Liver (tissue), 9 donors: Measurements from ENCODE around the gene DIPK1C. TPM values are rescaled to one million over a fixed set of nuclear protein-coding genes. Genes with fewer than 3 reads are reported as not detected.

Experiments used
- DNase-seq: peaks from one replicate; pipeline ENCODE4 v3.0.0-alpha.2; 2017; ENCODE audit warnings: low spot score
- H3K27ac ChIP-seq, 2 donors: one replicate each; pipeline ENCODE4 v1.7.0; 2013; ENCODE audit warnings: inconsistent platforms in 2 of 2, low read length in 2 of 2, control low read depth in 1 of 2, low read depth in 1 of 2, mild to moderate bottlenecking in 1 of 2
- H3K27me3 ChIP-seq, 4 donors: one replicate each; pipeline versions ENCODE4 v1.6.1 to v1.7.0; 2013; ENCODE audit warnings: low read length in 3 of 4, inconsistent platforms in 1 of 4, mild to moderate bottlenecking in 1 of 4, moderate library complexity in 1 of 4; ENCODE audit not compliant: control insufficient read depth in 4 of 4, insufficient read depth in 4 of 4
- H3K36me3 ChIP-seq, 4 donors: one replicate each; pipeline versions ENCODE4 v1.6.1 to v1.7.0; 2013; ENCODE audit warnings: low read length in 3 of 4, mild to moderate bottlenecking in 3 of 4, low read depth in 1 of 4, moderate library complexity in 1 of 4; ENCODE audit not compliant: control insufficient read depth in 4 of 4, insufficient read depth in 3 of 4
- H3K4me1 ChIP-seq, 4 donors: one replicate each; pipeline versions ENCODE4 v1.6.1 to v1.7.0; 2013; ENCODE audit warnings: low read length in 3 of 4, mild to moderate bottlenecking in 3 of 4, moderate library complexity in 1 of 4; ENCODE audit not compliant: control insufficient read depth in 4 of 4, insufficient read depth in 4 of 4
- H3K4me3 ChIP-seq, 3 donors: one replicate each; pipeline versions ENCODE4 v1.6.1 to v1.7.0; 2013; ENCODE audit warnings: low read length in 3 of 3, control low read depth in 1 of 3, low read depth in 1 of 3, mild to moderate bottlenecking in 1 of 3
- H3K9ac ChIP-seq, 2 donors: one replicate each; pipeline ENCODE4 v1.7.0; 2013; ENCODE audit warnings: low read length in 2 of 2, mild to moderate bottlenecking in 2 of 2, moderate library complexity in 2 of 2, control low read depth in 1 of 2, low read depth in 1 of 2
- H3K9me3 ChIP-seq, 4 donors: one replicate each; pipeline versions ENCODE4 v1.6.1 to v1.7.0; 2013; ENCODE audit warnings: low read length in 3 of 4; ENCODE audit not compliant: control insufficient read depth in 4 of 4
- EGR1 ChIP-seq, 2 donors: IDR thresholded peaks; 2 replicates each; pipeline ENCODE4 v1.6.1; 2016 to 2018; ENCODE audit warnings: antibody characterized with exemption in 2 of 2, low read depth in 2 of 2
- FOXA1 ChIP-seq: IDR thresholded peaks from 2 replicates; pipeline ENCODE4 v1.6.1; 2016; ENCODE audit warnings: antibody characterized with exemption
- FOXA2 ChIP-seq: IDR thresholded peaks from 2 replicates; pipeline ENCODE4 v1.6.1; 2016; ENCODE audit warnings: antibody characterized with exemption
- GABPA ChIP-seq, 2 donors: IDR thresholded peaks in 1 of 2; conservative IDR thresholded peaks in 1 of 2; 2 replicates each; pipeline ENCODE4 v1.6.1; 2016; ENCODE audit warnings: antibody characterized with exemption in 2 of 2, mild to moderate bottlenecking in 1 of 2, moderate library complexity in 1 of 2
- HNF4A ChIP-seq, 2 donors: conservative IDR thresholded peaks; 2 replicates each; pipeline ENCODE4 v1.6.1; 2016; ENCODE audit warnings: antibody characterized with exemption in 2 of 2, mild to moderate bottlenecking in 2 of 2
- HNF4G ChIP-seq: IDR thresholded peaks from 2 replicates; pipeline ENCODE4 v1.6.1; 2016; ENCODE audit warnings: antibody characterized with exemption
- JUND ChIP-seq, 2 donors: IDR thresholded peaks; 2 replicates each; pipeline ENCODE4 v1.6.1; 2016; ENCODE audit warnings: antibody characterized with exemption in 2 of 2
- NR2F2 ChIP-seq: IDR thresholded peaks from 2 replicates; pipeline ENCODE4 v1.6.1; 2016; ENCODE audit warnings: antibody characterized with exemption
- RAD21 ChIP-seq, 2 donors: IDR thresholded peaks; 2 replicates each; pipeline ENCODE4 v1.6.1; 2016; ENCODE audit warnings: antibody characterized with exemption in 2 of 2, mild to moderate bottlenecking in 2 of 2
- RXRA ChIP-seq, 2 donors: IDR thresholded peaks; 2 replicates each; pipeline ENCODE4 v1.6.1; 2017 to 2018; ENCODE audit warnings: antibody characterized with exemption in 2 of 2, mild to moderate bottlenecking in 1 of 2
- SP1 ChIP-seq: IDR thresholded peaks from 2 replicates; pipeline ENCODE4 v1.6.1; 2018; ENCODE audit warnings: antibody characterized with exemption, mild to moderate bottlenecking
- TAF1 ChIP-seq: conservative IDR thresholded peaks from 2 replicates; pipeline ENCODE4 v1.6.1; 2016; ENCODE audit warnings: antibody characterized with exemption, mild to moderate bottlenecking
- YY1 ChIP-seq: IDR thresholded peaks from 2 replicates; pipeline ENCODE4 v1.6.1; 2016; ENCODE audit warnings: antibody characterized with exemption, mild to moderate bottlenecking
- WGBS: extraction: QIAGEN DNeasy Blood & Tissue Kit; methylation state at CpG from one replicate; pipeline ENCODE4 v1.1.7; 2013; 5-methylcytosine and 5-hydroxymethylcytosine counted together
- polyA plus RNA-seq, 2 donors: library from polyadenylated mRNA; stranded (reverse) in 1 of 2; unstranded in 1 of 2; fragments of 200-250 nt in 1 of 2; fragments of >200 nt in 1 of 2; fragmentation: Nextera tagmentation in 1 of 2; extraction: Ambion mirVana in 1 of 2; gene quantifications; one replicate each; pipeline versions ENCODE4 v1.2.1 to v1.2.3, GENCODE V29; 2013 to 2015
- total RNA-seq, 2 donors: library from RNA; depleted of rRNA; stranded (reverse); fragments of >200 nt; gene quantifications; one replicate each; pipeline ENCODE4 v1.2.3, GENCODE V29; 2014
- TF ChIP-seq, protein P1 (sequence below): IDR thresholded peaks from 2 replicates; pipeline ENCODE4 v1.6.1; 2016; ENCODE audit warnings: antibody characterized with exemption
- TF ChIP-seq, protein P2 (sequence below): IDR thresholded peaks from 2 replicates; pipeline ENCODE4 v1.6.1; 2016; ENCODE audit warnings: antibody characterized with exemption, mild to moderate bottlenecking
- TF ChIP-seq, protein P3 (sequence below): IDR thresholded peaks from 2 replicates; pipeline ENCODE4 v1.6.1; 2016; ENCODE audit warnings: antibody characterized with exemption
- TF ChIP-seq, protein P4 (sequence below): fragments of 150-350 bp; IDR thresholded peaks from 2 replicates; pipeline ENCODE4 v1.5.1; 2017; ENCODE audit warnings: improper control_type of control experiment, low read depth, low read length; ENCODE audit not compliant: missing input control
- TF ChIP-seq, protein P5 (sequence below): IDR thresholded peaks from 2 replicates; pipeline ENCODE4 v1.6.1; 2016; ENCODE audit warnings: antibody characterized with exemption
- donor health status: healthy.
- donor health status: healthy.
- donor health status: healthy.
- donor health status: healthy.
- donor health status: healthy.

Gene DIPK1C
- total and polyA plus RNA-seq, 4 donors: 0.06 to 0.19 (median 0.08) TPM; not detected in 1

DNA sequence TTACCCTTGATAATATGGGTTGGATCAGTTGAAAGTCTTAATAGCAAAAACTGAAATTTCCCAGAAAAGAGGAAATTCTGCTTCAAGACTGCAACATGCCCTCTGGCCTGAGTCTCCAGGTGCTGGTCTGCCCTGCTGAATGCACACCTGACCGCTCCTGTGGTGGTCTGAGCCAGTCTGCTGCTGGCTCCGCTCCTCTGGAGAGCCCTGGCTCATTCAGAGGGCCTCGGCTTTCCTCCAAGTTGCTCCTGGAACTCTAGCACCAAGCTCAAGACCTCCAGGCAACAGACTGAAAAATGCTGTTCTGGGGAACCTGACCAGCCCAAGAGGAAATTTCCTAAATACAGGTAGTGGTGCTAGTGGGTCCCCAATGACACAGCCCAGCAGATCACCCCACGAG is 64.8 kb downstream of the DIPK1C start:
- no peaks in the 10 kb centered on the region for H3K36me3 ChIP-seq
- TF ChIP-seq FOXA2 (no peak), EGR1 (IDR thresholded peaks at IDR 0.05; ENCODE audit: low read depth in 2 of 2) (no peak), RAD21 (IDR thresholded peaks at IDR 0.05) (no peak), NR2F2 (no peak), TAF1 (no peak), FOXA1 (no peak), YY1 (no peak), RXRA (IDR thresholded peaks at IDR 0.05) (no peak), HNF4A (conservative IDR thresholded peaks at IDR 0.05) (no peak), GABPA (IDR thresholded peaks at IDR 0.05 in 1 of 2, conservative IDR thresholded peaks at IDR 0.05 in 1 of 2) (no peak), HNF4G (no peak), SP1 (no peak), JUND (IDR thresholded peaks at IDR 0.05) (no peak)
- TF ChIP-seq, protein P1, sequence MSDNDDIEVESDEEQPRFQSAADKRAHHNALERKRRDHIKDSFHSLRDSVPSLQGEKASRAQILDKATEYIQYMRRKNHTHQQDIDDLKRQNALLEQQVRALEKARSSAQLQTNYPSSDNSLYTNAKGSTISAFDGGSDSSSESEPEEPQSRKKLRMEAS: no peak
- TF ChIP-seq, protein P2, sequence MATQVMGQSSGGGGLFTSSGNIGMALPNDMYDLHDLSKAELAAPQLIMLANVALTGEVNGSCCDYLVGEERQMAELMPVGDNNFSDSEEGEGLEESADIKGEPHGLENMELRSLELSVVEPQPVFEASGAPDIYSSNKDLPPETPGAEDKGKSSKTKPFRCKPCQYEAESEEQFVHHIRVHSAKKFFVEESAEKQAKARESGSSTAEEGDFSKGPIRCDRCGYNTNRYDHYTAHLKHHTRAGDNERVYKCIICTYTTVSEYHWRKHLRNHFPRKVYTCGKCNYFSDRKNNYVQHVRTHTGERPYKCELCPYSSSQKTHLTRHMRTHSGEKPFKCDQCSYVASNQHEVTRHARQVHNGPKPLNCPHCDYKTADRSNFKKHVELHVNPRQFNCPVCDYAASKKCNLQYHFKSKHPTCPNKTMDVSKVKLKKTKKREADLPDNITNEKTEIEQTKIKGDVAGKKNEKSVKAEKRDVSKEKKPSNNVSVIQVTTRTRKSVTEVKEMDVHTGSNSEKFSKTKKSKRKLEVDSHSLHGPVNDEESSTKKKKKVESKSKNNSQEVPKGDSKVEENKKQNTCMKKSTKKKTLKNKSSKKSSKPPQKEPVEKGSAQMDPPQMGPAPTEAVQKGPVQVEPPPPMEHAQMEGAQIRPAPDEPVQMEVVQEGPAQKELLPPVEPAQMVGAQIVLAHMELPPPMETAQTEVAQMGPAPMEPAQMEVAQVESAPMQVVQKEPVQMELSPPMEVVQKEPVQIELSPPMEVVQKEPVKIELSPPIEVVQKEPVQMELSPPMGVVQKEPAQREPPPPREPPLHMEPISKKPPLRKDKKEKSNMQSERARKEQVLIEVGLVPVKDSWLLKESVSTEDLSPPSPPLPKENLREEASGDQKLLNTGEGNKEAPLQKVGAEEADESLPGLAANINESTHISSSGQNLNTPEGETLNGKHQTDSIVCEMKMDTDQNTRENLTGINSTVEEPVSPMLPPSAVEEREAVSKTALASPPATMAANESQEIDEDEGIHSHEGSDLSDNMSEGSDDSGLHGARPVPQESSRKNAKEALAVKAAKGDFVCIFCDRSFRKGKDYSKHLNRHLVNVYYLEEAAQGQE: no peak
- TF ChIP-seq, protein P3, sequence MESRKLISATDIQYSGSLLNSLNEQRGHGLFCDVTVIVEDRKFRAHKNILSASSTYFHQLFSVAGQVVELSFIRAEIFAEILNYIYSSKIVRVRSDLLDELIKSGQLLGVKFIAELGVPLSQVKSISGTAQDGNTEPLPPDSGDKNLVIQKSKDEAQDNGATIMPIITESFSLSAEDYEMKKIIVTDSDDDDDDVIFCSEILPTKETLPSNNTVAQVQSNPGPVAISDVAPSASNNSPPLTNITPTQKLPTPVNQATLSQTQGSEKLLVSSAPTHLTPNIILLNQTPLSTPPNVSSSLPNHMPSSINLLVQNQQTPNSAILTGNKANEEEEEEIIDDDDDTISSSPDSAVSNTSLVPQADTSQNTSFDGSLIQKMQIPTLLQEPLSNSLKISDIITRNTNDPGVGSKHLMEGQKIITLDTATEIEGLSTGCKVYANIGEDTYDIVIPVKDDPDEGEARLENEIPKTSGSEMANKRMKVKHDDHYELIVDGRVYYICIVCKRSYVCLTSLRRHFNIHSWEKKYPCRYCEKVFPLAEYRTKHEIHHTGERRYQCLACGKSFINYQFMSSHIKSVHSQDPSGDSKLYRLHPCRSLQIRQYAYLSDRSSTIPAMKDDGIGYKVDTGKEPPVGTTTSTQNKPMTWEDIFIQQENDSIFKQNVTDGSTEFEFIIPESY: no peak
- TF ChIP-seq, protein P4, sequence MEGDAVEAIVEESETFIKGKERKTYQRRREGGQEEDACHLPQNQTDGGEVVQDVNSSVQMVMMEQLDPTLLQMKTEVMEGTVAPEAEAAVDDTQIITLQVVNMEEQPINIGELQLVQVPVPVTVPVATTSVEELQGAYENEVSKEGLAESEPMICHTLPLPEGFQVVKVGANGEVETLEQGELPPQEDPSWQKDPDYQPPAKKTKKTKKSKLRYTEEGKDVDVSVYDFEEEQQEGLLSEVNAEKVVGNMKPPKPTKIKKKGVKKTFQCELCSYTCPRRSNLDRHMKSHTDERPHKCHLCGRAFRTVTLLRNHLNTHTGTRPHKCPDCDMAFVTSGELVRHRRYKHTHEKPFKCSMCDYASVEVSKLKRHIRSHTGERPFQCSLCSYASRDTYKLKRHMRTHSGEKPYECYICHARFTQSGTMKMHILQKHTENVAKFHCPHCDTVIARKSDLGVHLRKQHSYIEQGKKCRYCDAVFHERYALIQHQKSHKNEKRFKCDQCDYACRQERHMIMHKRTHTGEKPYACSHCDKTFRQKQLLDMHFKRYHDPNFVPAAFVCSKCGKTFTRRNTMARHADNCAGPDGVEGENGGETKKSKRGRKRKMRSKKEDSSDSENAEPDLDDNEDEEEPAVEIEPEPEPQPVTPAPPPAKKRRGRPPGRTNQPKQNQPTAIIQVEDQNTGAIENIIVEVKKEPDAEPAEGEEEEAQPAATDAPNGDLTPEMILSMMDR: no peak
- TF ChIP-seq, protein P5, sequence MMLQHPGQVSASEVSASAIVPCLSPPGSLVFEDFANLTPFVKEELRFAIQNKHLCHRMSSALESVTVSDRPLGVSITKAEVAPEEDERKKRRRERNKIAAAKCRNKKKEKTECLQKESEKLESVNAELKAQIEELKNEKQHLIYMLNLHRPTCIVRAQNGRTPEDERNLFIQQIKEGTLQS: no peak
- no peaks in the 10 kb centered on the region for H3K27me3 ChIP-seq

More for the DNA sequence above, 64.8 kb downstream of the DIPK1C start:
- H3K4me3 ChIP-seq: no peak overlapping the region
- H3K9me3 ChIP-seq: no peaks in the 10 kb centered on the region
- WGBS: 95% methylated on average over 4 of the region's 4 CpGs
- peaks cover 0 to 9% (median 5%) of the 10 kb centered on the region in 4 donors for H3K4me1 ChIP-seq
- H3K9ac ChIP-seq: no peak overlapping the region
- no peak overlapping the region for H3K27ac ChIP-seq
- no peak for DNase-seq
